IMR-90 (cell line): ENCODE data around the gene CLEC19A. TPM values are rescaled to one million over a fixed set of nuclear protein-coding genes. Genes with fewer than 3 reads are reported as not detected.

Experiments used
- ATAC-seq: fragments of 200-7000 bp; cut with Tn5 transposase; 2 replicates; pipeline ENCODE4 v1.9.1; 2020; ENCODE audit warnings: low read depth, mild to moderate bottlenecking, moderate library complexity
- BruUV-seq: library from RNA; stranded (reverse); fragments of 400-500 nt; replicated peaks from 2 replicates; lab custom pipeline; 2021; lab: Mats Ljungman, UMichigan
- CTCF ChIA-PET: fragments of 300-600 bp; formaldehyde crosslinking; extraction: SDS; loops from one replicate; lab custom pipeline; 2021; ENCODE audit warnings: antibody characterized with exemption; lab: Yijun Ruan, JAX
- POLR2A ChIA-PET: fragments of 300-600 bp; sonication (Branson Sonifier 250); formaldehyde crosslinking; loops from one replicate; lab custom pipeline; 2022; ENCODE audit warnings: antibody characterized with exemption; ENCODE audit not compliant: unreplicated experiment; lab: Charles Lee
- DNase-seq: peaks from one replicate; pipeline ENCODE4 v3.0.0; 2013
- H2AFZ ChIP-seq: replicated peaks from 2 replicates; pipeline ENCODE3; 2013; ENCODE audit warnings: low read length, mild to moderate bottlenecking; ENCODE audit not compliant: poor library complexity
- H2AK5ac ChIP-seq: 2 replicates; pipeline ENCODE4 v1.6.1; 2013; ENCODE audit warnings: low read depth, low read length, inconsistent platforms
- H2AK9ac ChIP-seq: replicated peaks from 2 replicates; pipeline ENCODE3; 2013; ENCODE audit warnings: mild to moderate bottlenecking, low read depth, low read length, moderate library complexity; ENCODE audit not compliant: poor library complexity
- H2BK120ac ChIP-seq: 2 replicates; pipeline ENCODE4 v1.6.1; 2013; ENCODE audit warnings: low read depth, low read length, inconsistent platforms
- H2BK15ac ChIP-seq: 3 replicates; pipeline ENCODE4 v1.6.1; 2013; ENCODE audit warnings: low read depth, low read length, inconsistent platforms
- H2BK20ac ChIP-seq: 2 replicates; pipeline ENCODE4 v1.6.1; 2013; ENCODE audit warnings: low read depth, mild to moderate bottlenecking, inconsistent platforms, low read length, moderate library complexity
- H2BK5ac ChIP-seq: 2 replicates; pipeline ENCODE4 v1.6.1; 2013; ENCODE audit warnings: mild to moderate bottlenecking, low read depth, low read length, inconsistent platforms; ENCODE audit not compliant: poor library complexity, severe bottlenecking
- H3K14ac ChIP-seq: replicated peaks from 2 replicates; pipeline ENCODE4 v1.6.1; 2013; ENCODE audit warnings: low read depth, low read length, inconsistent platforms
- H3K18ac ChIP-seq: 2 replicates; pipeline ENCODE4 v1.6.1; 2013; ENCODE audit warnings: low read depth, low read length, control low read depth
- H3K23ac ChIP-seq: 2 replicates; pipeline ENCODE4 v1.6.1; 2013; ENCODE audit warnings: low read depth, low read length, inconsistent platforms
- H3K27ac ChIP-seq: 2 replicates; pipeline ENCODE4 v1.5.1; 2013; ENCODE audit warnings: mild to moderate bottlenecking, control low read depth, low read length; ENCODE audit not compliant: insufficient read depth
- H3K27me3 ChIP-seq: 2 replicates; pipeline ENCODE4 v1.6.1; 2013; ENCODE audit warnings: low read length; ENCODE audit not compliant: control insufficient read depth, insufficient read depth
- H3K36me3 ChIP-seq: 2 replicates; pipeline ENCODE4 v1.6.1; 2013; ENCODE audit warnings: low read length, mixed read lengths; ENCODE audit not compliant: control insufficient read depth, insufficient read depth
- H3K4ac ChIP-seq: 2 replicates; pipeline ENCODE4 v1.6.1; 2013; ENCODE audit warnings: low read depth, low read length, inconsistent platforms
- H3K4me1 ChIP-seq: 2 replicates; pipeline ENCODE4 v1.6.1; 2013; ENCODE audit warnings: low read length, mixed read lengths; ENCODE audit not compliant: control insufficient read depth, insufficient read depth
- H3K4me2 ChIP-seq: 2 replicates; pipeline ENCODE4 v1.6.1; 2013; ENCODE audit warnings: low read depth, mild to moderate bottlenecking, control low read depth, low read length, moderate library complexity
- H3K4me3 ChIP-seq: 2 replicates; pipeline ENCODE4 v1.5.1; 2013; ENCODE audit warnings: low read depth, mild to moderate bottlenecking, control low read depth, low read length, moderate library complexity; ENCODE audit not compliant: insufficient read depth
- H3K56ac ChIP-seq: 2 replicates; pipeline ENCODE4 v1.6.1; 2013; ENCODE audit warnings: low read length, inconsistent platforms; ENCODE audit not compliant: insufficient read depth; ENCODE audit errors: extremely low read depth
- H3K79me1 ChIP-seq, 2 experiments: 2 replicates each; pipeline ENCODE4 v1.6.1; 2013; ENCODE audit warnings: low read length in 2 of 2, inconsistent platforms in 1 of 2, low read depth in 1 of 2
- H3K9ac ChIP-seq: 2 replicates; pipeline ENCODE4 v1.6.1; 2013; ENCODE audit warnings: low read depth, low read length, control low read depth
- H3K9me1 ChIP-seq: 2 replicates; pipeline ENCODE4 v1.6.1; 2013; ENCODE audit warnings: low read length, inconsistent platforms; ENCODE audit not compliant: insufficient read depth
- H3K9me3 ChIP-seq: 2 replicates; pipeline ENCODE4 v1.6.1; 2013; ENCODE audit warnings: low read length; ENCODE audit not compliant: control insufficient read depth, insufficient read depth
- H4K20me1 ChIP-seq: 2 replicates; pipeline ENCODE4 v1.6.1; 2013; ENCODE audit warnings: low read length, inconsistent platforms; ENCODE audit not compliant: insufficient read depth
- H4K5ac ChIP-seq: 2 replicates; pipeline ENCODE4 v1.6.1; 2013; ENCODE audit warnings: mild to moderate bottlenecking, low read depth, low read length, control low read depth
- H4K8ac ChIP-seq, 2 experiments: 2 replicates each; pipeline ENCODE4 v1.6.1; 2013; ENCODE audit warnings: low read depth in 2 of 2, low read length in 2 of 2, control low read depth in 1 of 2, inconsistent platforms in 1 of 2
- H4K91ac ChIP-seq: 2 replicates; pipeline ENCODE4 v1.6.1; 2013; ENCODE audit warnings: low read depth, low read length, inconsistent platforms; ENCODE audit not compliant: insufficient read depth
- BHLHE40 ChIP-seq: fragments of 150-350 bp; IDR thresholded peaks from 2 replicates; pipeline ENCODE4 v1.6.1; 2016; ENCODE audit warnings: mild to moderate bottlenecking, low read depth, low read length
- CHD1 ChIP-seq: IDR thresholded peaks from 2 replicates; pipeline ENCODE4 v1.6.1; 2012; ENCODE audit warnings: low read depth, low read length, improper control_type of control experiment
- NFE2L2 ChIP-seq: fragments of 150-350 bp; IDR thresholded peaks from 2 replicates; pipeline ENCODE4 v1.6.1; 2016; ENCODE audit warnings: low read depth, mild to moderate bottlenecking, low read length
- RCOR1 ChIP-seq: IDR thresholded peaks from 2 replicates; pipeline ENCODE4 v1.6.1; 2012; ENCODE audit warnings: mild to moderate bottlenecking, low read length, improper control_type of control experiment; ENCODE audit not compliant: insufficient replicate concordance
- RFX5 ChIP-seq: IDR thresholded peaks from 2 replicates; pipeline ENCODE4 v1.8.0; 2012; ENCODE audit warnings: low read depth, mild to moderate bottlenecking, low read length, moderate library complexity
- SMC3 ChIP-seq: fragments of 150-350 bp; IDR thresholded peaks from 2 replicates; pipeline ENCODE4 v1.6.1; 2016; ENCODE audit warnings: low read depth, mild to moderate bottlenecking, antibody characterized with exemption, low read length, moderate library complexity
- WGBS, 2 experiments: methylation state at CpG; one replicate each; pipeline versions ENCODE4 v1.1.5 to v1.1.7; 2013; ENCODE audit warnings: missing lambda C conversion rate in 2 of 2; ENCODE audit not compliant: insufficient read length in 1 of 2; ENCODE audit errors: extremely low coverage in 2 of 2; 5-methylcytosine and 5-hydroxymethylcytosine counted together
- dilution Hi-C: fragments of 300-500 bp; cut with HindIII; formaldehyde crosslinking; loops from one replicate; pipeline ENCODE4 v1.14.3; 2018; ENCODE audit warnings: low sequenced_read_pairs; ENCODE audit not compliant: unreplicated experiment
- in situ Hi-C: fragments of 300-500 bp; cut with MboI; formaldehyde crosslinking; loops from 3 replicates; pipeline ENCODE4 v1.14.3; 2019; ENCODE audit warnings: low sequenced_read_pairs, inconsistent platforms, mixed read lengths
- intact Hi-C: fragments of 100-400 bp; cut with micrococcal nuclease; formaldehyde crosslinking; loops from 2 replicates; pipeline ENCODE4 v1.10.0; 2022
- polyA plus RNA-seq, 3 experiments: library from polyadenylated mRNA; depleted of rRNA; stranded (reverse); fragments of >200 nt; gene quantifications; 2 replicates each; pipeline ENCODE4 v1.2.3, GENCODE V29; 2012; ENCODE audit warnings: low replicate concordance in 1 of 3
- total RNA-seq: library from RNA; depleted of rRNA; stranded (reverse); fragments of >200 nt; gene quantifications from 2 replicates; pipeline ENCODE4 v1.2.3, GENCODE V29; 2012
- TF ChIP-seq, protein P1 (sequence below): conservative IDR thresholded peaks from 2 replicates; pipeline ENCODE4 v1.5.1; 2012; ENCODE audit warnings: mild to moderate bottlenecking, low read depth, low read length, improper control_type of control experiment

CLEC19A gene
- total and polyA plus RNA-seq, 2 of the 4 experiments (the other 2 are of a cell fraction), result not detected

- H3K36me3 ChIP-seq, result no peaks in the 10 kb centered on the region
- H4K91ac ChIP-seq, result no peak overlapping the region
- ChIA-PET CTCF (no interaction called here), POLR2A (no interaction called here)
- H3K27me3 ChIP-seq, result no peaks in the 10 kb centered on the region
- no peak overlapping the region for H3K23ac ChIP-seq
- H3K4me3 ChIP-seq, result no peak overlapping the region
- dilution Hi-C loops (no loop called here), in situ Hi-C loops (no loop called here), intact Hi-C loops (no loop called here)
- H3K9me1 ChIP-seq, result no peaks in the 10 kb centered on the region
- H3K9me3 ChIP-seq, result no peaks in the 10 kb centered on the region
- no peak overlapping the region for H2AK9ac ChIP-seq
- H3K14ac ChIP-seq, result no peak overlapping the region
- WGBS, 2 experiments, result no CpG with 5 or more reads among the region's 2 CpGs
- no peak overlapping the region for H3K18ac ChIP-seq
- BruUV-seq, result no TSS peak
- no peak overlapping the region for H2BK5ac ChIP-seq
- no peak overlapping the region for H3K56ac ChIP-seq
- H4K20me1 ChIP-seq, result no peaks in the 10 kb centered on the region
- H2BK15ac ChIP-seq, result no peak overlapping the region
- no peak for ATAC-seq
- no peak overlapping the region for H4K5ac ChIP-seq
- no peak overlapping the region for H2BK20ac ChIP-seq
- H3K4me2 ChIP-seq, result no peak overlapping the region
- H2BK120ac ChIP-seq, result no peak overlapping the region
- TF ChIP-seq SMC3 (no peak), BHLHE40 (no peak), CHD1 (no peak), NFE2L2 (no peak), RCOR1 (no peak), RFX5 (no peak)
- TF ChIP-seq, protein P1, sequence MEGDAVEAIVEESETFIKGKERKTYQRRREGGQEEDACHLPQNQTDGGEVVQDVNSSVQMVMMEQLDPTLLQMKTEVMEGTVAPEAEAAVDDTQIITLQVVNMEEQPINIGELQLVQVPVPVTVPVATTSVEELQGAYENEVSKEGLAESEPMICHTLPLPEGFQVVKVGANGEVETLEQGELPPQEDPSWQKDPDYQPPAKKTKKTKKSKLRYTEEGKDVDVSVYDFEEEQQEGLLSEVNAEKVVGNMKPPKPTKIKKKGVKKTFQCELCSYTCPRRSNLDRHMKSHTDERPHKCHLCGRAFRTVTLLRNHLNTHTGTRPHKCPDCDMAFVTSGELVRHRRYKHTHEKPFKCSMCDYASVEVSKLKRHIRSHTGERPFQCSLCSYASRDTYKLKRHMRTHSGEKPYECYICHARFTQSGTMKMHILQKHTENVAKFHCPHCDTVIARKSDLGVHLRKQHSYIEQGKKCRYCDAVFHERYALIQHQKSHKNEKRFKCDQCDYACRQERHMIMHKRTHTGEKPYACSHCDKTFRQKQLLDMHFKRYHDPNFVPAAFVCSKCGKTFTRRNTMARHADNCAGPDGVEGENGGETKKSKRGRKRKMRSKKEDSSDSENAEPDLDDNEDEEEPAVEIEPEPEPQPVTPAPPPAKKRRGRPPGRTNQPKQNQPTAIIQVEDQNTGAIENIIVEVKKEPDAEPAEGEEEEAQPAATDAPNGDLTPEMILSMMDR, result no peak
- H2AFZ ChIP-seq, result no peak overlapping the region
- DNase-seq, result no peak
- no peak overlapping the region for H4K8ac ChIP-seq
- H3K27ac ChIP-seq, result no peak overlapping the region
- H2AK5ac ChIP-seq, result no peak overlapping the region
- no peaks in the 10 kb centered on the region for H3K79me1 ChIP-seq
- H3K9ac ChIP-seq, result no peak overlapping the region
- no peak overlapping the region for H3K4ac ChIP-seq
- H3K4me1 ChIP-seq, result no peaks in the 10 kb centered on the region
Measured at GRCh38 chr16:19299565-19299964, 14.0 kb downstream of the CLEC19A start.
